Endothelial cell of umbilical vein (primary cell): ENCODE data around the gene CYP26A1. TPM values are rescaled to one million over a fixed set of nuclear protein-coding genes. Genes with fewer than 3 reads are reported as not detected.
"Not testable (repeated sequence)": the region's sequence is repeated elsewhere in the genome, so short reads cannot be mapped to it uniquely, and the experiment has no call there.

Source experiments
- BruUV-seq: library from RNA; stranded (reverse); fragments of 400-500 nt; replicated peaks from 2 replicates; lab custom pipeline; 2021; lab: Mats Ljungman, UMichigan
- CTCF ChIA-PET: fragments of 300-600, 350-600 bp; sonication (Branson Sonifier 250); formaldehyde crosslinking; loops from one replicate; lab custom pipeline; 2021; ENCODE audit warnings: antibody characterized with exemption, inconsistent platforms; lab: Charles Lee
- POLR2A ChIA-PET: fragments of 300-600, 350-600 bp; sonication (Branson Sonifier 250); formaldehyde crosslinking; loops from one replicate; lab custom pipeline; 2021; ENCODE audit warnings: antibody characterized with exemption, inconsistent platforms; lab: Charles Lee
- DNase-seq: peaks from one replicate; pipeline ENCODE4 v3.0.0-alpha.2; 2011; ENCODE audit warnings: low read depth, low spot score
- FAIRE-seq: peaks from 2 replicates; lab custom pipeline; 2011; peaks lifted over from hg19 to GRCh38; lab: Jason Lieb, UNC
- H2AFZ ChIP-seq: 2 replicates; pipeline ENCODE4 v1.6.0; 2012; ENCODE audit warnings: low read depth, low read length, control low read depth, inconsistent platforms
- H3K27ac ChIP-seq: 2 replicates; pipeline ENCODE4 v1.5.1; 2011; ENCODE audit warnings: low read depth, mild to moderate bottlenecking, control low read depth, low read length, moderate library complexity; ENCODE audit not compliant: insufficient read depth
- H3K27me3 ChIP-seq, 2 experiments: 2 replicates each; pipeline versions ENCODE4 v1.6.0 to v1.6.1; 2011; ENCODE audit warnings: low read length in 2 of 2, mixed read lengths in 1 of 2; ENCODE audit not compliant: control insufficient read depth in 2 of 2, insufficient read depth in 2 of 2
- H3K36me3 ChIP-seq, 2 experiments: 2 replicates in 1 of 2; 3 replicates in 1 of 2; pipeline ENCODE4 v1.5.1; 2011; ENCODE audit warnings: low read length in 2 of 2, mild to moderate bottlenecking in 1 of 2, moderate library complexity in 1 of 2; ENCODE audit not compliant: control insufficient read depth in 2 of 2, insufficient read depth in 2 of 2; ENCODE audit errors: extremely low read depth in 1 of 2
- H3K4me1 ChIP-seq: 3 replicates; pipeline ENCODE4 v1.5.1; 2011; ENCODE audit warnings: mild to moderate bottlenecking, low read length; ENCODE audit not compliant: control insufficient read depth, insufficient read depth; ENCODE audit errors: extremely low read depth
- H3K4me2 ChIP-seq: 2 replicates; pipeline ENCODE4 v1.6.1; 2011; ENCODE audit warnings: low read length, control low read depth, mixed read lengths; ENCODE audit not compliant: insufficient read depth
- H3K4me3 ChIP-seq, 3 experiments: fragments of 200-600 bp in 1 of 3; sonication (generic), shearing (Covaris generic) in 1 of 3; replicated peaks in 1 of 3; 2 replicates each; pipeline ENCODE4 v1.5.1; 2011 to 2016; ENCODE audit warnings: control low read depth in 3 of 3, low read length in 3 of 3, mild to moderate bottlenecking in 2 of 3, inconsistent platforms in 1 of 3, low read depth in 1 of 3, moderate library complexity in 1 of 3; ENCODE audit not compliant: insufficient read depth in 1 of 3
- H3K79me2 ChIP-seq: 2 replicates; pipeline ENCODE4 v1.6.0; 2012; ENCODE audit warnings: low read length, inconsistent platforms; ENCODE audit not compliant: control insufficient read depth, insufficient read depth
- H3K9ac ChIP-seq: replicated peaks from 2 replicates; pipeline ENCODE3; 2011; ENCODE audit warnings: low read length, control low read depth; ENCODE audit not compliant: insufficient read depth; ENCODE audit errors: extremely low read depth
- H3K9me1 ChIP-seq: replicated peaks from 3 replicates; pipeline ENCODE4 v1.6.0; 2011; ENCODE audit warnings: mild to moderate bottlenecking, low read length; ENCODE audit not compliant: control insufficient read depth, insufficient read depth; ENCODE audit errors: extremely low read depth
- H3K9me3 ChIP-seq: replicated peaks from 2 replicates; pipeline ENCODE4 v1.5.1; 2012; ENCODE audit warnings: low read length, inconsistent platforms; ENCODE audit not compliant: control insufficient read depth, insufficient read depth
- H4K20me1 ChIP-seq: replicated peaks from 2 replicates; pipeline ENCODE3; 2011; ENCODE audit warnings: mild to moderate bottlenecking, low read length; ENCODE audit not compliant: control insufficient read depth, insufficient read depth; ENCODE audit errors: extremely low read depth
- CTCF ChIP-seq, 2 donors: IDR thresholded peaks; 1 replicate in 1 of 2; 2 replicates in 1 of 2; pipeline ENCODE4 v1.5.1; 2011; ENCODE audit warnings: low read length in 2 of 2, mild to moderate bottlenecking in 2 of 2, moderate library complexity in 2 of 2, control low read depth in 1 of 2, inconsistent platforms in 1 of 2, low read depth in 1 of 2; ENCODE audit not compliant: insufficient read depth in 1 of 2; ENCODE audit errors: extremely low read depth in 1 of 2
- EZH2 ChIP-seq: IDR thresholded peaks from 2 replicates; pipeline ENCODE4 v1.6.1; 2012; ENCODE audit warnings: borderline replicate concordance, low read depth, mild to moderate bottlenecking, moderate library complexity, low read length, inconsistent platforms; ENCODE audit not compliant: severe bottlenecking
- FOS ChIP-seq: IDR thresholded peaks from 2 replicates; pipeline ENCODE4 v1.6.1; 2011; ENCODE audit warnings: mild to moderate bottlenecking, low read length, moderate library complexity, borderline replicate concordance; ENCODE audit not compliant: insufficient read depth
- GATA2 ChIP-seq: IDR thresholded peaks from 2 replicates; pipeline ENCODE4 v1.7.0; 2011; ENCODE audit warnings: low read depth, mild to moderate bottlenecking, moderate library complexity, mixed read lengths, low read length; ENCODE audit not compliant: insufficient read length, insufficient read depth
- JUN ChIP-seq: IDR thresholded peaks from 2 replicates; pipeline ENCODE4 v1.6.1; 2011; ENCODE audit warnings: borderline replicate concordance, low read depth; ENCODE audit not compliant: insufficient read length, insufficient read depth
- MAX ChIP-seq: IDR thresholded peaks from 2 replicates; pipeline ENCODE4 v1.6.1; 2011; ENCODE audit not compliant: insufficient read depth, insufficient read length
- MYC ChIP-seq: IDR thresholded peaks from one replicate; pipeline ENCODE4 v1.6.1; 2011; ENCODE audit warnings: mild to moderate bottlenecking, low read depth, low read length
- POLR2AphosphoS5 ChIP-seq: IDR thresholded peaks from 2 replicates; pipeline ENCODE4 v1.6.1; 2012; ENCODE audit warnings: low read depth, mild to moderate bottlenecking, control low read depth, low read length, moderate library complexity; ENCODE audit not compliant: insufficient read depth
- dilution Hi-C: fragments of 300-500 bp; cut with MboI; formaldehyde crosslinking; loops from one replicate; pipeline ENCODE4 v1.15.0; 2019; ENCODE audit warnings: low sequenced_read_pairs; ENCODE audit not compliant: extremely low pct_ligation_motif_present
- intact Hi-C: fragments of 100-400 bp; cut with micrococcal nuclease; formaldehyde crosslinking; loops from one replicate; pipeline ENCODE4 v1.10.0; 2022
- polyA plus RNA-seq, 4 experiments: library from polyadenylated mRNA; depleted of rRNA in 3 of 4; stranded (reverse) in 3 of 4; unstranded in 1 of 4; fragments of >200 nt; gene quantifications; 2 replicates each; pipeline versions ENCODE4 v1.2.1 to v1.2.3, GENCODE V29; 2011 to 2012; ENCODE audit warnings: missing spikeins in 1 of 4
- total RNA-seq: library from RNA; stranded (reverse); gene quantifications from 2 replicates; pipeline ENCODE4 v1.2.3, GENCODE V29; 2021

CYP26A1 gene
- total and polyA plus RNA-seq, 2 donors (not counting 3 experiments of a cell fraction or from before 2014, with no cell fraction given) = 0.95 to 4.4 TPM

GRCh38 chr10:93099670-93100069, 26.0 kb downstream of the CYP26A1 start:
- TF ChIP-seq CTCF (IDR thresholded peaks at IDR 0.05; ENCODE audit: extremely low read depth in 1 of 2, insufficient read depth in 1 of 2, low read depth in 1 of 2, low read length in 2 of 2) = no peak
- TF ChIP-seq MYC = no peak
- TF ChIP-seq POLR2AphosphoS5 = no peak
- TF ChIP-seq FOS = no peak
- TF ChIP-seq MAX = no peak
- no peak for TF ChIP-seq EZH2
- no peak for TF ChIP-seq JUN
- no peak for TF ChIP-seq GATA2
- Histone ChIP-seq H3K9me3 (no peaks in the 10 kb centered on the region), H3K9me1 (no peaks in the 10 kb centered on the region), H3K4me1 (no peaks in the 10 kb centered on the region), H3K36me3 (no peaks in the 10 kb centered on the region), H4K20me1 (no peaks in the 10 kb centered on the region), H3K9ac (no peak overlapping the region), H3K4me3 (no peak overlapping the region), H3K4me2 (no peak overlapping the region), H3K79me2 (no peaks in the 10 kb centered on the region), H3K27me3 (peaks cover 0 to 2% of the 10 kb centered on the region in 2 experiments), H2AFZ (no peak overlapping the region), H3K27ac (no peak overlapping the region)
- no peak for FAIRE-seq
- POLR2A ChIA-PET = no interaction called here
- CTCF ChIA-PET = interaction anchor here (1.0 to 1.5 kb wide), 2 partner anchors 16 to 180 kb away, joined by 3 to 4 read pairs; no protein-coding TSS in a partner anchor
- dilution Hi-C loops (loop anchor here (25.0 kb wide), 1 partner anchor 188 kb away; no protein-coding TSS in a partner anchor), intact Hi-C loops (no loop called here)
- DNase-seq = no peak
- no TSS peak for BruUV-seq

- H3K4me3 ChIP-seq, FAIRE-seq, H3K9me3 ChIP-seq, H3K9me1 ChIP-seq, H3K79me2 ChIP-seq, H3K4me2 ChIP-seq, DNase-seq, H3K27ac ChIP-seq, intact Hi-C loops, H3K9ac ChIP-seq, H3K27me3 ChIP-seq, H3K36me3 ChIP-seq, H2AFZ ChIP-seq, H4K20me1 ChIP-seq, H3K4me1 ChIP-seq, BruUV-seq, POLR2A ChIA-PET: not testable (repeated sequence)
- dilution Hi-C loops = loop anchor here (25.0 kb wide), 1 partner anchor 186 kb away; no protein-coding TSS in a partner anchor
- CTCF ChIA-PET = interaction anchor here (1.1 to 1.3 kb wide), 2 partner anchors 13 to 21 kb away, joined by 4 read pairs; no protein-coding TSS in a partner anchor
Observed at GRCh38 chr10:93101148-93101547, 27.5 kb downstream of the CYP26A1 start.
